Thyroid gland (tissue), 4 donors: ENCODE results near the gene HSD17B12.

Experiments
- POLR2A ChIP-seq, 2 donors: fragments of 450-650 bp; IDR thresholded peaks; one replicate each; pipeline ENCODE4 v1.6.1; 2017; ENCODE audit warnings: antibody characterized with exemption in 2 of 2, mild to moderate bottlenecking in 2 of 2, moderate library complexity in 1 of 2
- TF ChIP-seq, protein P1 (sequence below), 6 experiments: fragments of 200-600 bp in 3 of 6; fragments of 450-650 bp in 3 of 6; sonication (generic) in 3 of 6; IDR thresholded peaks; one replicate each; pipeline ENCODE4 v1.5.1; 2016 to 2019; ENCODE audit warnings: antibody characterized with exemption in 6 of 6, mild to moderate bottlenecking in 2 of 6, inconsistent platforms in 1 of 6, moderate library complexity in 1 of 6

DNA sequence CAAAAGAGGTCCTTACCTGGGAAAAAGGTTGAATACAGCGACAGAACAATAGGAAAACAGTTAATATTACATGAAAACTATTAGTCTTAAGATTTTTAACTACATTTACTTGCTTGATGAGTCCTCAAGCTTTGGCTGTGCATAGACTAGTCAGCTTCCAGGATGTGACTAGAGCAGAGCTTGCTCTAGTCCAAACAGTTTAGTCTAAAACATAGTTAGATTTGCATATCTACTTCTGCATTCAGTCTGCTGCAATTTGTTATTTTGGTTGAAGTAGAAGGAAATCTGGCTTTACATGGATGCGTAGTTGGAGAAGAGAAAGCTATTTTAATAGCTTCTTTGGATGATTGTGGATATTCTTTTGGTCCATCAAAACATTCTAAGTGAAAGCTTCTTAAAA, 104.8 kb downstream of the HSD17B12 start:
- TF ChIP-seq, protein P1, sequence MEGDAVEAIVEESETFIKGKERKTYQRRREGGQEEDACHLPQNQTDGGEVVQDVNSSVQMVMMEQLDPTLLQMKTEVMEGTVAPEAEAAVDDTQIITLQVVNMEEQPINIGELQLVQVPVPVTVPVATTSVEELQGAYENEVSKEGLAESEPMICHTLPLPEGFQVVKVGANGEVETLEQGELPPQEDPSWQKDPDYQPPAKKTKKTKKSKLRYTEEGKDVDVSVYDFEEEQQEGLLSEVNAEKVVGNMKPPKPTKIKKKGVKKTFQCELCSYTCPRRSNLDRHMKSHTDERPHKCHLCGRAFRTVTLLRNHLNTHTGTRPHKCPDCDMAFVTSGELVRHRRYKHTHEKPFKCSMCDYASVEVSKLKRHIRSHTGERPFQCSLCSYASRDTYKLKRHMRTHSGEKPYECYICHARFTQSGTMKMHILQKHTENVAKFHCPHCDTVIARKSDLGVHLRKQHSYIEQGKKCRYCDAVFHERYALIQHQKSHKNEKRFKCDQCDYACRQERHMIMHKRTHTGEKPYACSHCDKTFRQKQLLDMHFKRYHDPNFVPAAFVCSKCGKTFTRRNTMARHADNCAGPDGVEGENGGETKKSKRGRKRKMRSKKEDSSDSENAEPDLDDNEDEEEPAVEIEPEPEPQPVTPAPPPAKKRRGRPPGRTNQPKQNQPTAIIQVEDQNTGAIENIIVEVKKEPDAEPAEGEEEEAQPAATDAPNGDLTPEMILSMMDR (IDR thresholded peaks at IDR 0.05): no peak
- no peak for TF ChIP-seq POLR2A (IDR thresholded peaks at IDR 0.05)
